ENCODE results near the gene IL15RA.

DNA sequence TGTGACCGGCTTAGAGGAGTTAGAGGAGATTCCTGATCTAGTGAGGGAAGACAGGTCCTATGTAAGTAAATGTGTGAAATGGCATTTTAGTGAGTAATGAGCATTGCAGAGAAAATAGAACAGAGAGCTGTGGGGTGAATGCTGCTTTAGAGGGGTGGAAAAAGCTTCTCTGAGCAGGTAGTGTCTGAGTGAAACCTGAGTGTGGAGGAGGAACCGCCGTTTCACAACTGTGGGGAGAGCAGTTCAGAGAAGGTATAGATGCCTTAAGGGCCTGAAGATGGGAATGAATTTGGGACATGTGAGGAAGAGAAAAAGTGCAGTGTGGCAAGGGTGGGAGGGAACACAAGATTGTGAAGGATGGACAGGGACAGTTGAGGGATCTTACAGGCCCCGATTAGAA lies 65.7 kb downstream of the IL15RA start:
- TF ChIP-seq POLR2AphosphoS5 (IDR thresholded peaks at IDR 0.05; ENCODE audit: low read depth, low read length) (no peak), POLR2A (IDR thresholded peaks at IDR 0.05; ENCODE audit: low read depth, low read length) (no peak), TAF1 (IDR thresholded peaks at IDR 0.05; ENCODE audit: borderline replicate concordance, low read depth, low read length) (no peak)
